H1 (cell line): Measurements from ENCODE around the gene TP63. TPM values are rescaled to one million over a fixed set of nuclear protein-coding genes. Genes with fewer than 3 reads are reported as not detected.

Source experiments
- KDM5A ChIP-seq: fragments of 200-600 bp; IDR thresholded peaks from 2 replicates; pipeline ENCODE4 v1.7.1; 2012; ENCODE audit warnings: mild to moderate bottlenecking, low read length, inconsistent platforms, mixed read lengths
- polyA plus RNA-seq, 7 experiments: library from polyadenylated mRNA; depleted of rRNA in 3 of 7; stranded (reverse) in 5 of 7; unstranded in 2 of 7; fragments of >200 nt in 5 of 7; fragments of 200-250 nt in 2 of 7; gene quantifications; 1 replicate in 5 of 7; 2 replicates in 1 of 7; 4 replicates in 1 of 7; pipeline versions ENCODE4 v1.2.1 to v1.2.3, GENCODE V29; 2011 to 2013; ENCODE audit warnings: missing spikeins in 2 of 7, mixed read lengths in 2 of 7
- total RNA-seq: library from RNA; stranded (reverse); fragmentation: NEBNext Ultra II Directional; extraction: Animal tissue kit (Norgen Biotek cat#: 25700); gene quantifications from 2 replicates; pipeline ENCODE4 v1.2.1, GENCODE V29; 2021

TP63 gene
- total and polyA plus RNA-seq, 2 of the 8 experiments (the other 6 are each of a cell fraction or from before 2014, with no cell fraction given) = not detected

DNA sequence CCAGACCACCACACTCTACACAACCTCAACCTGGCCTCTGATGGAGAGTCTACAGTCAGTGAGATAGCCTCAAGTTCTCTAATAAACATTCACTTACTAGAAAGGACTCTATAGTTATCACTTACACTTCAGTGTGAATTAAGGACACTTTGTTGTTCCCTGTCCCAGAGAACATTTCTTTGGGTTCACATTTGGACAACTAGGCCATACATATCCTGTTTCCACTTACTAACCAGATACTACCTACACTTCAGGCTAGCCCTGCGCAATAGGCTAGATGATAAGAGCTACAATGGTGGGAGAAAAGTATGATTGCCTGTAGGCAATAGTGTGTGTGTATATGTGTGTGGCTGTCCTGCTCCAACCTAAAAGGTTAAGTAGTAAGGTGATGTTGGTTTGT is 72.7 kb downstream of the TP63 start (continued):
- no peak for TF ChIP-seq KDM5A
